Erythroblast (primary cell): ENCODE data around the gene KRT33A.
"Not testable (repeated sequence)": the region's sequence is repeated elsewhere in the genome, so short reads cannot be mapped to it uniquely, and the experiment has no call there.

Source experiments
- DNase-seq, 2 experiments: peaks; one replicate each; lab custom pipeline; 2025; lab: John Stamatoyannopoulos, UW
- GATA1 ChIP-seq: IDR thresholded peaks from 2 replicates; pipeline ENCODE4 v1.6.1; 2011; ENCODE audit warnings: low read depth, mild to moderate bottlenecking, control low read depth, low read length, moderate library complexity
- POLR2A ChIP-seq: IDR thresholded peaks from 2 replicates; pipeline ENCODE4 v1.6.1; 2011; ENCODE audit warnings: mild to moderate bottlenecking, low read length

KRT33A gene

GRCh38 chr17:41377546-41377945 is 26.9 kb upstream of the KRT33A start:
- no peak for DNase-seq
- no peak for TF ChIP-seq GATA1
- no peak for TF ChIP-seq POLR2A

- no peak for TF ChIP-seq POLR2A
- no peak for TF ChIP-seq GATA1
- DNase-seq = no peak
Measured at GRCh38 chr17:41369713-41370112, 19.1 kb upstream of the KRT33A start, which contains the start of gene KRT33B. Gene KRT33B (minus strand): TSS chr17:41369813. CDS start chr17:41369750, 63 bp downstream.

GRCh38 chr17:41369023-41369422 is 18.4 kb upstream of the KRT33A start:
- no peak for TF ChIP-seq GATA1
- no peak for TF ChIP-seq POLR2A
- DNase-seq = no peak

GRCh38 chr17:41367426-41368075 is 16.9 kb upstream of the KRT33A start:
- TF ChIP-seq POLR2A = no peak
- no peak for TF ChIP-seq GATA1
- DNase-seq = no peak

- TF ChIP-seq GATA1 = no peak
- no peak for TF ChIP-seq POLR2A
- no peak for DNase-seq
Measured at GRCh38 chr17:41366070-41366469, 15.4 kb upstream of the KRT33A start.

- TF ChIP-seq GATA1 (no peak), POLR2A (no peak)
- DNase-seq = no peak
Measured at GRCh38 chr17:41363881-41364280, 13.3 kb upstream of the KRT33A start.

GRCh38 chr17:41360296-41360995 is 9.8 kb upstream of the KRT33A start:
- TF ChIP-seq GATA1 = no peak
- TF ChIP-seq POLR2A = no peak

GRCh38 chr17:41354536-41354935 is 3.9 kb upstream of the KRT33A start:
- no peak for TF ChIP-seq POLR2A
- no peak for TF ChIP-seq GATA1
- DNase-seq = no peak

More at GRCh38 chr17:41360296-41360995, 9.8 kb upstream of the KRT33A start:
- no peak for DNase-seq

GRCh38 chr17:41352597-41353366 is 2.2 kb upstream of the KRT33A start:
- no peak for DNase-seq
- no peak for TF ChIP-seq GATA1
- TF ChIP-seq POLR2A = no peak

GRCh38 chr17:41351177-41351576 is 549 bp upstream of the KRT33A start:
- no peak for TF ChIP-seq GATA1
- TF ChIP-seq POLR2A = no peak

GRCh38 chr17:41347869-41348760 is 2.5 kb downstream of the KRT33A start:
- DNase-seq = no peak
- no peak for TF ChIP-seq POLR2A
- no peak for TF ChIP-seq GATA1

More at GRCh38 chr17:41351177-41351576, 549 bp upstream of the KRT33A start:
- no peak for DNase-seq

GRCh38 chr17:41346421-41346820 is 4.2 kb downstream of the KRT33A start:
- not testable (repeated sequence) for DNase-seq

GRCh38 chr17:41345992-41346391 is 4.6 kb downstream of the KRT33A start:
- TF ChIP-seq POLR2A = no peak
- TF ChIP-seq GATA1 = no peak
- DNase-seq = no peak
